Daoy (cell line): ENCODE results near the gene LUC7L3. TPM values are rescaled to one million over a fixed set of nuclear protein-coding genes. Genes with fewer than 3 reads are reported as not detected.
"Not testable (repeated sequence)": the region's sequence is repeated elsewhere in the genome, so short reads cannot be mapped to it uniquely, and the experiment has no call there.

Experiments
- DNase-seq: peaks from one replicate; pipeline ENCODE4 v3.0.0-alpha.2; 2015; ENCODE audit warnings: low read depth
- total RNA-seq: library from RNA; depleted of rRNA; stranded (reverse); fragments of >200 nt; shearing (Covaris generic); gene quantifications from 2 replicates; pipeline ENCODE4 v1.2.3, GENCODE V29; 2014

Gene LUC7L3
- total RNA-seq, 1 experiment from 2014 or later = 20.9 TPM

- DNase-seq = no peak
Measured at GRCh38 chr17:50708050-50709000, 11.1 kb upstream of the LUC7L3 start.

- not testable (repeated sequence) for DNase-seq
Measured at GRCh38 chr17:50709053-50709452, 10.3 kb upstream of the LUC7L3 start.

GRCh38 chr17:50710025-50710424 lies 9.4 kb upstream of the LUC7L3 start:
- no peak for DNase-seq

- no peak for DNase-seq
Measured at GRCh38 chr17:50710650-50711049, 8.8 kb upstream of the LUC7L3 start.

- no peak for DNase-seq
Measured at GRCh38 chr17:50712641-50713040, 6.8 kb upstream of the LUC7L3 start.

DNA sequence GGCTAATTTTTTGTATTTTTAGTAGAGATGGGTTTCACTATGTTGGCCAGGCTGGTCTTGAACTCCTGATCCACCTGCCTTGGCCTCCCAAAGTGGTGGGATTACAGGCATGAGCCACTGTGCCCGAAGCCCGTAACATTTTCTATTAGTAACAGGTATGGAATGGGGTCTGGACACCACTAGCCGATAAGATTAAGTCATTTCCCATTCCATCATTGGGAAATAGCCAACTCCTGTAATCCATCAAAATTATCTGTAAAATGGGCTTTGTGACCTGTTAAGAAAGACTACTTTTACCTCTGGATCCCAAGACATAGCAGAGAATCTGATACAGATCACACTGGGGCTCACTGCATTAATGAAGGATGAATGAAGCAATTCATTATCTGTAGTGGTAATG lies 3.9 kb upstream of the LUC7L3 start:
- no peak for DNase-seq

DNA sequence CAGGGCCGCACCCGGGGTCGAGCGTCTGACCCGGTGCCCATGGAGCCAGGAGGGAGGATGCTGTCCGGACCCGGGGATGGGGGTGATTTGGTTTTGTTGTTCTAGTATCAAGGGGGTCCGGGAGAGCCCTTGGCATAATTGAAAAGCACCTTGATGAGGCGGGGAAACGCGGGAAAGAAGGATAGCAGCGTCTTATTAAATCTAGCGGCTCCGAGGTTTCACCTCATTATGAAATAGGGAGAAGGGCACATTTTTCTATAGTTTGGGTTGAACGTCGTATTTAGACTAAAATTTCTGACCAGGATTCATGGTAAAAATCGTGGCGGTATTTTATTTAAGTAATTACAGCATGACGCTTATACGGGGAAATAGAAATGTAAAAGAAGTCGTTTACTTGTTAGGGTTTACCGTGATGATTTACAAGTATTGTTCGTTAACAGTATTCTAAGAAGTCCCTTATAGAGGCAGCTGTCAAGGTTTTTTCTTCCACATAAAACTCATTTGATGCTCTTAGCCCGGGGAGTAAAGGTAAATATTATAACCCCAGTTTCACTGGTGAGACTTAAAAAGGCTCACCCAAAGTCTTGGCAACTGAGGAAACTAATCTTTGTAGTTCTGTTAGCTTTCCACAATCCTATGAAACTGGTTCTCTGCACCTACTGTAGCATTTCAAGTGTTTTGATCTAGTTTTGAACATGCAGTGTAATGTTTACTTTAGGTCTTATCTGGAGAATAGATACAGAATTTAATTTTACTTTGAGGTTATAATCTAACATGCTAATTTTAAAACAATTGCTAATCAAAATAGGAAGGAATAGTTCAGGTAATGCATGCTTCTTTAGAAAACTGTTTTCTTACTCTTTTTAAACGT lies 756 bp downstream of the LUC7L3 start:
- DNase-seq = no peak

GRCh38 chr17:50721194-50722010 lies 2.0 kb downstream of the LUC7L3 start:
- DNase-seq = no peak

DNA sequence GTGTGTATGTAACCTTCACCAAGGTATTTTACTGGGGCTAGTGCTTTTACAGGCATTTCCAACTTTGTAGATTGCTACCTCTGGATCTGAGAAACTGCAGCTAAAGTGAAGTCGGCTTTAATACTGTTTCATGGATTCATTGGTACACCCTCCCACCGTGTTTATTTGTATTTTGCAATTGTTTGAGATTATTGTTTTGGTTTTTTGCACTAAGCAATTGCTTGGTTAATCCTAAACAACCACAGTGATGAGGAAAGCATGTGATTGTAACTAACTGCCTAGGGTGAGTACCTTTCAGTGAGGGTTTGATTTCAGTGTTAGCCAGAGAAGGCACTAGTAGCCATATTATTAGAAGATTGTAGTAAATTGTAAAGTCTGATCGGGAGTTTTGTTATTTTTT lies 3.3 kb downstream of the LUC7L3 start:
- no peak for DNase-seq

DNA sequence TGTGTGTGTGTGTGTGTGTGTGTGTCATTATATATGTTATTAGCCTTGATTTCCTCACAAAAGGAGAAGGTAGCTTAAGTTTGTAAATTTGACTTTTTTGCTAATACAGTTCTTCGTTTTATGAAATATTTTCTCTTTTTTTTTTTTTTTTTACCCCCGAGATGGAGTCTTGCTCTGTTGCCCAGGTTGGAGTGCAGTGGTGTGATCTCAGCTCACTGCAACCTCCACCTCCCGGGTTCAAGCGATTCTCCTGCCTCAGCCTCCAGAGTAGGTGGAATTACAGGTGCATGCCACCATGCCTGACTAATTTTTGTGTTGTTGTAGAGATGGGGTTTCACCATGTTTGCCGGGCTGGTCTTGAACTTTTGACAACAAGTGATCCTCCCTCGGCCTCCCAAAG lies 5.2 kb downstream of the LUC7L3 start:
- not testable (repeated sequence) for DNase-seq

DNA sequence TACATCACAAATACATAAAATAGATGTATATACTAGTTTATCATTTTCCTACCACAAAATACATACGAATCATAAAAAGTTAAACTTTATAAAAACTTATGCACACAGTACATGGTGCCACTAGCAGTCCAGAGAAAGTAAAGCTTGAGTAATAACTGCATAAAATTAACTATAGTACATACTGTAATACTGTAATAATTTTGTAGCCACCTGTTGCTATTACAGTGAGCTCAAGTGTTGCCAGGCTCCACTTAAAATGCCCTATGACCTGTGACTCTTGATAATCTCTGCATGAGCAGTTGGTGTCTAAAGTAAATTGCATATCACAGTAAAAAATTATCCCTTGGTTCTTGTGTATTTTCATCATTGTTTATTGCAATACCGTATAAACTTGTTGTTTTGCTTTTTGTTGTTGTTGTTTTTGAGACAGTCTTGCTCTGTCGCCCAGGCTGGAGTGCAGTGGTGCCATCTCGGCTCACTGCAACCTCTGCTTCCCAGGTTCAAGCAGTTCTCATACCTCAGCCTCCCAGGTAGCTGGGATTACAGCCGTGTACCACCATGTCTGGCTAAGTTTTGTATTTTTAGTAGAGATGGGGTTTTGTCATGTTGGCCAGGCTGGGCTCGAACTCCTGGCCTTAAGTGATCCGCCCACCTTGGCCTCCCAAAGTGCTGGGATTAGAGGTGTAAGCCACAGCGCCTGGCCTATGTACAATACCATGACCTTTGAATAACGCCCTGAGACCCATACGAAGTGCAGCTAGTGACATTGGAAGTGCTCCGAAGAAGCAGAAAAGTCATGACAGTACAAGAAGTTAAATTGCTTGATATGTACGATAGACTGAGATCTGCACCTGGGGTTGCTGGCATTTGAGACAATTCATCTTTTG lies 6.6 kb downstream of the LUC7L3 start:
- no peak for DNase-seq

DNA sequence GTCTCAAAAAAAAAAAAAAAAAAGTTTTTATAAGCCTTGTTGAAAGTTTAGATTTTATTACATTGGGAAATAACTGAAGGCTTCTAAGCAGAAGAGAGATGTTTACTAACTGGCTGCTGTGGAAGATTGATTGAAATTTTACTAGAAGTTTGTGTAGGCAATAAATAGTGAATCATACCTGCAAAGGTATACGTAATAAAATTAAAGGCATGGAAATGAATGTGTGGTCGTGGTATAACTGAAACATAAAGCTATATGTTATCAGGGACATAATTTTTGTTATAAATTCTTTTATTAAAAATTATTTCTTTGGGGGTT lies 8.7 kb downstream of the LUC7L3 start:
- no peak for DNase-seq

DNA sequence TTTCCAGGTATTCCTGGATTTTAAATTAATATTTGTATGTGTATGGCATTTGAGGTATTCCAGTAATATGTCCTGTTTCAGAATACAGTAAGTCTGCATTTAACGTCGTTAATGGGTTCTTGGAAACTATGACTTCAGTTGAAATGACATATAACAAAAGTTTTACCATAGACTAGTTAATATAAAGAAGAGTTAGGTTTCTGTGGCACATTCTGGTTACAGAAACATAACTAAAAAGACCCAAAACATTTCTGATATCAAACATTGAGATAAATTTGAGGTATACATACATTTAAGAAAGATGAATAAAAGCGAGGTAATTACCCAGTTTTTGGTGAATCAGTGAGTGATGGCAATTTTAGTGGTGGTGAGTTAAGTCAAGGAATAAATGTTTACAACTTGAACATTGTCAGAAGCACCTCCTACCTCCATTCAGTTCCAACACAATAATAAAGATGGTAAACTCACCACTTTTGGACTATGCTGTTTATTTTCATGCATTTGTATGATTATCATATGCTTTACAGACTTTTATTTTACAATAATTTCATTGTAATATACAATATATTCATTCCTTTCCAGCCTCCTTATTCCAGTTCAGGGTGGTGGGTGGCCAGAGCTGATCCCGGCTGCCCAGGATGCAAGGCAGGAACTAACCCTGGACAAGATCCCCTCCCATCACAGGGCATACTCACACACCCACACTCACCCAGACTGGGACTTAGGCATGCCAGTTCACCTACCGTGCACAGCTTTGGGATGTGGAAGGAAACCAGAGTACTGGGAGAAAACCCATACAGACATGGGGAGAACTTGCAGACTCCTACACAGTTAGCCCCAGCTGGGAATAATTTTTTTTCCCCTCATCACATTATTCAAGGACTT lies 9.7 kb downstream of the LUC7L3 start:
- DNase-seq = no peak

DNA sequence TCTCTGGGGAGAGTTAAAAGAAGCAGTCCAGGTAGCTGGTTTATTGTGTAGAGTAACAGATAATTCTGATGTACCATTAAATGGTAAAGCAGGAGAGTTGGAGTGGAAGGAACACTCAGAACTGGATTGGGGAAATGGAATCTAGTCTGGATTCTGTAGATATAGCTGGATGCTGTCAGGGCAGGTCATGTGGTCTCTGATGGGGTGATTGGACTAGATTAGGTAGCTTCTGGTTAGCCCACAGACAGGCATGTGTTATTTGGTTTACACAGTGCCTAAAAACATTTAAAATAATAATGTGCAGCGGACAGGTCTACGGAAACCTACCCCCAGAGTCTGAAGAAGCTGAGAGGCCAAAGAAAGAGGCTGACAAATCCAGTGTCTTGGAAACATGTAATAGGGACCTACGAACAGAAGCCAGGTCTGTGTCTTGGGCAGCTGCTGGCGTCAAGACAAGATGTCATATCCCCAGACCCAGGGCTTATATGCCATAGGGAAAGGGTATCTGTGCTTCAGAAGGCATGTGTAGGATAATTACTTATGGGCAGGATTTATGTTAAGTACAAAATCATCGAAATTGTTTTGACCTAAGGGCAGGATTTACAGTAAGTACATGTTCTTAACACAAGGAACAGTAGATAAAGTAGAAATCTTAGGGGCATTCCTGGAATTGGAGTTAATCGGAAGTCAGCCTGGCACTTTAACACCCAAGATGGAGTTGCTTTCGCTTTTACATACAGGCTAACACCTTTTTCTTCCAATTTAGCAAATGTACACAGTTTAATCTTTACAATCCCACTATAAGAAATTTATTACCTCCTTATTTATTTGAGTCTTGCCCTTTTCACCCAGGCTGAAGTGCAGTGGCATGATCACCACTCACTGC lies 12.4 kb downstream of the LUC7L3 start:
- no peak for DNase-seq

- DNase-seq = no peak
Measured at GRCh38 chr17:50735287-50735686, 15.9 kb downstream of the LUC7L3 start.

DNA sequence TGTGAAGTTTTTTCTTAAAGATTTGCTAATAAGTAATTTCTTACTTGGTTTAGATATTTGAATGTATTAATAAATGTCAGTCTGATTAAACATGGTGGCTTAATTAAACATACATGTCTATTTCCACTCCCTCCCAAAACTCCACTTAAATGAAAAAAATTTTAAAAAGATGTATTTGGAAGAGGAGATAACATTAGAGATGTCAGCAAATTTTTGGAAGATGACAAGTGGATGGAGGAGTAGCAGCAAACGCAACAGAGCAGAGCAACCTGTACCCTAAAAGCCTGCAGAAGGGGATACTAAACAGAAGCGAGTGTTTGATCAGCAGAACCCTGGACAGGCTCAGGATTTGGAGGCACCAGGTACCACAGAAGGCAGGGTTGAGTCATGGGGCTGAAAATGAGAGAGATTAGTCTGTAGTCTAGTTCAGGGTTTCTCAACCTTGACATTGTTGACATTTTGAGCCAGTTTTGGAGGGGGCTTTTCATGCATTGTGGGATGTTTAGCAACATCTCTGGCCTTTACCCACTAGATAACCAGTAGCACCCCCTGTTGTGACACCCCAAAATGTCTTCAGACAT lies 17.8 kb downstream of the LUC7L3 start:
- no peak for DNase-seq

DNA sequence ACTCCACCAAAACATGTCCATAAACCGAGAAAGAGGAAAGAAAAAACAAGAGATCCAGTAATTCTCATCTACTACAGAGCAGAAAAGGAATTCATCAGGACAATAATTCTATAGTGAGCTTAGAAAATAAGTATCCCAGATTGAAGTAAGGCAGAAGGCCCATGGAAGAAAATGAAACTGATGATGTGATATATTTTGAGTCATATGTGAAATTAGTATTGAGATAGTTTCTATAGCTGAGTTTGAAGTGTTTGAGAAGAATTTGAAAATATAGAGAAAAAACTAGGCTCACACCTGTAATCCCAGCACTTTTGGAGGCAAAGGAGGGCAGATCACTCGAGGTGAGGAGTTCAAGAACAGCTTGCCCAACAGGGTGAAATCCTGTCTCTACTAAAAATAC lies 19.7 kb downstream of the LUC7L3 start:
- no peak for DNase-seq

DNA sequence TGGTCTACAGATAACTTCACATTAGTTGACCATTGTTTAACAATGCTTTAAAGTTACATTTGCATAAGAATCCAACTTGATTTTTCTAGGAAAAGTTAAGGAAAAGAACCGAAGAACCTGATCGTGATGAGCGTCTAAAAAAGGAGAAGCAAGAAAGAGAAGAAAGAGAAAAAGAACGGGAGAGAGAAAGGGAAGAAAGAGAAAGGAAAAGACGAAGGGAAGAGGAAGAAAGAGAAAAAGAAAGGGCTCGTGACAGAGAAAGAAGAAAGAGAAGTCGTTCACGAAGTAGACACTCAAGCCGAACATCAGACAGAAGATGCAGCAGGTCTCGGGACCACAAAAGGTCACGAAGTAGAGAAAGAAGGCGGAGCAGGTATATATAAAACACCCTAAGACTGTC lies 26.2 kb downstream of the LUC7L3 start:
- DNase-seq = no peak

DNA sequence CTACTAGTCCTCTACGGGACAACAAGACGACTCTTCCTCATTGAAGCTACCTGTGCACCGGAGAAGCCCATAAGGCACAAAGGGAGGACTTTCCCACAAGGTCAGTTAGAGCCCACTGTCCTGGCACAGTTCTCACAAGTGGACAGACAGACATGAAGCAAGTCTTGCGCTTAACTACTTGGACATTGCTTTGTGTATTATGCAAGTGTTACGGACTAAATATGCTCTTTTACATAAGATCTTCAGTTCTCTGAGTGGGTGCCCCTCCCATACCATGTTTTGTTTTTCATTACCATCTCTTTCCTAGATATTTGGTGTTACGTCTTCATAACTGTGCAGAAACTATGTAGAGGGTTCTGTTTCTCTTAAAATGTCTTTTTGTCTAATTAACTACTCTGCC lies 29.8 kb downstream of the LUC7L3 start:
- no peak for DNase-seq
